GM19468 (cell line): ENCODE data around the gene P4HA2.

ENCODE experiments used
- ATAC-seq: cut with Tn5 transposase; IDR thresholded peaks from one replicate; pipeline ENCODE4 v1.9.1; 2021; ENCODE audit warnings: mild to moderate bottlenecking, moderate library complexity, moderate number of reproducible peaks; ENCODE audit not compliant: unreplicated experiment; ENCODE audit errors: extremely low read depth

Gene P4HA2

DNA sequence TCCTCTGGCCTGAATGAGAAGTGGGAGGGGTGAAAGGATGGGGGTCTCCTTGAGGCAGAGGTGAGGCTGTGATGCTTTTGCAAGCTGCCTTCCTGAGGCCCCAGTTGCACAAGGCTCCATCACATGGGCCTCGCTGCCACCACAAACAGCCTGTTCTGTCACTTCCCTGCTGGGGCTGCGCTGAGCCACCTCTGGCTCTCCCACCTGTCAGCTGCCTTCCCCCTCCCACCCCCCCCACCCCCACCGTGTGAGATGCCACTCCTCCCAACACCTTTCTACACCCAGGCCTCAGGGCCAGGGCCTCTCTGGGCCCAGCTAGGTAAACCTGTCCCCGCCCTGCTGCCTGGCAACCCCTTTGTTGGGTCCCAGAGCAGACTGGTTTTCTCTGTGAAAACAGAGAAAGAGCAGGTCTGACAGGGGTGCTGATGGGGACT is 25.4 kb upstream of the P4HA2 start:
- ATAC-seq, result no peak

DNA sequence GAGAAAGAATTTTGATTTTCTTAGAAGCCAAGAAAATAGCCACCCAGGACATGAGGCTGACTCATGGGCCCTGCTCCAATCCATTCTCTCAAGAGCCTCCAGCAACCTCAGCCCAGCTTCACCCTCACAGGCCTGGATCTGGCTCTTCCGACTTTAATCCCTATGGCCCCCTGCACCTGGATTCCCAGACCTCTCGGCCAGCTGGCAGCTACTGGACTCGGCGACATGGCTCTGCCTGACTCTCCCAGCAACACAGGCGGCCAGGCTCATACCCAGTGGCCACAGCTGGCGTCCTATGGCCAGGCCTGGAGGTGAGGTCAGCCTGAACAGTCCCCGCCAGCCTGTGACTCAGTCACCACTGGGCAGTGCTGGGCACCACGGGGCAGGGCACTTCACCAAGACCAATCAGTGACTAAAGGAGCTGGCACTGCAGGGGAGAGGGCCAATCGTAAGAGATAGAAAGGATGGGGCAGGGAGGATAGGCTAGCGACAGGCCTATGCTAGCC is 23.6 kb upstream of the P4HA2 start:
- ATAC-seq, result no peak

DNA sequence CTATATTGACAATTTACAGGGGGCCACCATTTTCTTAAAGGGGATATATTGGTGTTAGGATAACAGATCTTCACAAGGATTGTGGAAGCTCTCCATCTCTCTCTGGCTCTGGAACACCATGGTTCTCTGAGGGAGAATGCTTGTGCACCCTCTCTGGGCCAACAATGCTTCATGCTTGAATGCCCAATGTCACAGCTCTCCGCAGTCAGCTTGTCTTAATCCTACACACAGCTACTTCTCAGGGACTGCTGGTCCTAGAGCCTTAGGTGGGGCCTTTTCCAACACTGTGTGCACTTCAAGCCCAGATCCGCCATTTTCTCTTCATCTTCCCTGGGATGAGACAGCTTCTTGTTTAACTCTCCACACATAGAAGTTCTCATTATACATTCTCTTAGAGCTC is 22.9 kb upstream of the P4HA2 start:
- ATAC-seq, result no peak

DNA sequence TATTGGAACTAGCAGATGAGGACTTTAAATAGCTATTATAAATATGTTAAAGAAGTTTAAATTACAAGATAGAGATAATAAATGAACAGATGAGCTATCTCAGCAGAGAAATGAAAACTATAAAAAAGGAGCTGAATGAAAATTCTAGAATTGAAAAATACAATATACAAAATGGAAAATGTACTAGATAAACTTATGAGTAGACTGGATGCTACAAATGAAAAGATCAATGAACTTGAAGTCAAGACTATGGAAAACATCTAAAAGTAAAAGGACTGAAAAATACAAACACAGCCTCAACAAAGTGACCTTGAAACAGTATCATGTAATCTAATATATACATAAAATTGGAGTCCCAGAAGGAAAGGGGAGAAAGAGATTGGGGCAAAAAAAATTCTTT is 19.2 kb upstream of the P4HA2 start:
- no peak for ATAC-seq

DNA sequence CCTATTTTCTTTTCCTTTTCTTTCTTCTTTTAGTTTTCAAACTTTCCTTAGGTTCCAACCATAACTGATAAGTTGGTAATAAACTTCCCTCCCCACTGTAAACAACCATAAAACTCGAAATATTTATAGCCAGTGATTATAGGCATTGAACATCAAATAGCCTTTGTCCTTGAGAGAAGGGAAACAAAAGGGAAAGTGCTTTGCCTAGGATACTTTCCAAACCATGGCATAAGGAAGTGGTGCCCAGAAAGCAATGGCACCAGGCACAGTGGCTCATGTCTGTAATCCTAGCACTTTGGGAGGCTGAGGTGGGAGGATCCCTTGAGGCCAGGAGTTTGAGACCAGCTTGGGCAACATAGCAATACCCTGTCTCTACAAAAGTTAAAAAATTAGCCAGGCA is 17.9 kb upstream of the P4HA2 start:
- ATAC-seq, result no peak

DNA sequence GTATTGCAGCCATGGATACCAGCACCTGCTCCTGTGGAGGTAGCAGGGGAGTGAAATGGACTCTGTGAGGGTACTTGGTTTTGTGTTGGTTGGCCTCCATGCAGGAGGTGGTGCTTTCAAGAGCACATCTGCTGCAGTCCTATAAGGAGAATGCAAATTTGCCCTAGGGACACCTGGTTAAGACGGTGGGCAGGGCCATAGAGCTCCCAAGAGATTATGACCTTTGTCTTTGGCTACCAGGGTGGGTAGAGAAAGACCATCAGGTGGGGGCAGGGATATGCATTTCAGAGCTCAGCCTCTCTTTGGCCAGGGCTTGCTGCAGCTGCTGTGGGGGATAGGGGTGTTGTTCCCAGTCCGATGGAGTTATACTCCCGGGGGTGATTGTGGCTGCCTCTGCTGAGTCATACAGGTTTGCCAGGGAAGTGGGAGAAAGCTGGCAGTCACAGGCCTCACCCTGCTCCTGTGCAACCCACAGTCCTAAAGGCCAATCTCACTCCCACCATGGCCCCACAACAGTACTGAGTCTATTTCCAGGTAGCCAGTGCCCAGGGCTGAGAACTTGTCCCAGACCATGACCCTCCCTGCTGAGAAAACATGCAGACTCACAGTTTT is 15.8 kb upstream of the P4HA2 start:
- ATAC-seq, result no peak

DNA sequence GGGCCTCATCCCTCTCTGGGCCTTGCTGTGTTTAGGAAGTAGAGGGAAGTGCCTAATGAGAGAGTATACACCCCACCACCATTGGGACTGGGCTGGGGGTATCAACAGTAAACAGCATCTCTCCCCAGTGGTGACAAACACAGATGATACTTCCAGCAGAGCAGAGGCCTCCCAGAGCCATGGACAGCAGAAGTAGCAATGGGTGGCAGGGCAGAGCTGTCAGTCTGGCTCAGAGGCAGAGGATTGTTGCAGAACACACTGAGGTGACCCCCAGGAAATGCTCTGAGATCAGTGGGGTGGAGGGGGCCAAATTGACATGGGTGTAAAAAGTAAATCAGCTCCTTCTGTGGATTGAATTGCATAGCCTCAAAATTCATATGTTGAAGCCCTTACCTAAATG is 12.1 kb upstream of the P4HA2 start:
- no peak for ATAC-seq

DNA sequence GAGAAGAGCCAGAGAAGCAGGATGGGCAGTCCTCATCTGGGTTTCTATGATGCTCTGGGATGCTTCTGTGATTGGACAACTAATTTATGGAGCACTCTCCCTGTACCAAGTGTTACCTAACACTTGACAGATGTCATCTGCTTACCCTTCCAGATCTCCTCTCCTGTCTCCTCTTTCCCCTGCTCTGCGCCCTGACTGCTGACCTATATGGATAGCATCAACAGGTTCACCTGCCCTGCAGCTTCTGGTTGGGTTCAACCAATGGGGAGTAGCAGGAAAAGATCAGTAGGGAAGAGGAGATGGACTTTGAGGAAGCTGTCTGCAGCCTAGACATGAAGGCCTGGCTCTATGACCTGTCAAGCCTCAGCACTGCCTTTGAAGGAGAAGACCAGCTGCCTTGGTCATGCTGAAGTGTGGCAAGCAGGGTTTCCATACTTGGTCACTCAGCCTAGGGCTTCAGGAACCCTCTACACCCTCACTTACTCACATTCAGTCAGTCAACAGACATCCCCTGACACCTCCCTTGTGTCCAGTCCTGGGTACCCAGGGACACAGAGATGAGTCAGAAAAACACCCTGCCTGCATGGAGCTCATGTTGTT is 11.3 kb upstream of the P4HA2 start:
- no peak for ATAC-seq

DNA sequence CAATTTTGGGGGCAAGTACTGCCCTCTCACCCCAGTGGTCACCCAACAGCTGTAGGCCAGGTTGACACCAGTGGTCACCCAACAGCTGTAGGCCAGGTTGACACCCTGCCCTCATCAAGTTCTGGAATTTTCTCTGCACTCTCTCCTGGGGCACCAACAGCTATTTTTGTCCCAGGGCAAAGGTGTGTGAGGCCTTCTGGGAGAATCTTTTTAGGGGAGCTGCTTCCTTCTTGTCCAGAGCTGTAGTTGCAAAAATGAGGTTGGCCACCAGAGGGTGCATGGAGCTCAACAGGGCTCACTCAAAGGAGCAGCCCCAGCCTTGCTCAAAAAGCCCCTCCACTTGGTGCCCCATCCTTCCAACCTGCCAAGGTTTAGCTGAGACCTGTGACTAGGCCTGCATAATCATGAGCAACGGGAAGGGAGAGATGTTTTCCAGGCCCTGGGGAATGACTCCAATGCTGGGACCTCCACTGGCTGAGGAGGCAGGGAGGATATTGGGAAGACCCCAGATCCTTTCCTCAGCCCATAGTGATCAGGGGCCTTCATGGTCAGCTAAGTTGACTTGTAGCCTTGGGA is 10.6 kb upstream of the P4HA2 start:
- ATAC-seq, result no peak

DNA sequence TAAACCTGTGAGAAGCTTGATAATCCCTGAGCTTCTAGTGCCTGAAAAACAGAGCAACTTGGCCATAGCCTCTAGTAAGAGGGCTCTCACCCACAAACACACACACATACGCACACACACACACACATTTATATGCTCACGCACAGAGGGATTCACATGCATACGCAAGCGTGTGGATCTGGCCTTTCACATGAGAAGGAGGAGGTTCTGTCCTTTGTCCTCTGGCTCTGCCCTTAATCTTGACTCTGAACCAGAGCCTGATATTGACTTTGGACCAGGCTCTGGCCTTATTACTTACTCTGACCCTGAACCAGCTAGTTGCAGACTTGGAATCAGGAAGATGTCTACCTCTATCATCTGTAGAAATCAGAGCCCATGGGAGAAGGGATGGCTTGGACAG is 10.0 kb upstream of the P4HA2 start:
- no peak for ATAC-seq

DNA sequence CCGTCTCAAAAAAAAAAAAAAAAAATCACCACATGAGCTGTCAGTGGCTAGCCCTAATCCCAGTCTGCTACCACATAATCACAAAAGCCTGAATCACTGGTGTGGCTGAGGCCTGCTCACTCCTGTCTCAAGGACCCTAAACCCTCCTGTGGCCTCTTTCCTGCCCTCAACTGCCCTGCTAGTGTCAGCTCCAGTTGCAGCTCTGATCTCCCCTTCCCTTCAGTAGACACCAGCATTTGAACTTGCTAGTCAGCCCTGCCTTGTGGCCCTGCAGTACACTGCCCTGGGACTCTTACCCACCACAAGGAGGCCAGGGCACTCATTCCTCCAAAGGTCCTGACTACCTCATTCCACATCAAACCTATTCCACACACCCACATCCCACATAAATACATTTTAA is 9.5 kb upstream of the P4HA2 start:
- no peak for ATAC-seq

DNA sequence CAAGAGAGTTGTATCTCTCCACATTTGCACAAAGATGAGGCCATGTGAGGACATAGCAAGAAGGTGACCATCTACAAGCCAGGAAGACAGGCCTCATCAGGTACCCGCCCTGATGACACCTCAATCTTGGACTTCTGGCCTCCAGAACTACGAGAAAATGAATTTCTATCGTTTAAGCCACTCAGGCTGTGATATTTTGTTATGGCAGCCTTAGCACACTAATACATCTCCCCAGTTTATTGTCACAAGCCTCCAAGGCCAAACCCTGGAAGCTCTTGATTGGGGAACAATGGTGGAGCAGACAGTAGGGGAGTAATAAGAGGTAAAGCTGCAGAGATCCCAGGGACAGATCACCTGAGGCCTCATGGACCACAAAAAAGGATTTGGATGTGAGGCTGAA is 7.7 kb upstream of the P4HA2 start:
- no peak for ATAC-seq

DNA sequence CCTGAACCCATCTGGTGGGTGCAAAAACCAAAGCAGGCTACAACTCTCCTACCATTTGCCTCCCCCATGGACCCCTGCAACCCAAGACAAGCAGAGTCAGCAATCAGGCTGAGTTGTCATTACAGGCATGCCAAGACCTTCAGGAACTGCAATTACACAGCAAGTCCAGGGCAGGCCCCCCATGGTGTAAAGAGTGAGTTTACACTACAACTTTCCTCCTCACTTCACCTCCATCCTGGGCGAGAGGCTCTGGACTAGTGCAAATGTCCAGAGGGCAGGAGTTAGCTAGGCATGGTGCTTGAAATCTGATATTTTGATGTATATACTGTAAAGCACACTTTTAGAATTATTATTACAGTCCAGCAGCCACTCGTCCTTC is 7.0 kb upstream of the P4HA2 start:
- no peak for ATAC-seq

DNA sequence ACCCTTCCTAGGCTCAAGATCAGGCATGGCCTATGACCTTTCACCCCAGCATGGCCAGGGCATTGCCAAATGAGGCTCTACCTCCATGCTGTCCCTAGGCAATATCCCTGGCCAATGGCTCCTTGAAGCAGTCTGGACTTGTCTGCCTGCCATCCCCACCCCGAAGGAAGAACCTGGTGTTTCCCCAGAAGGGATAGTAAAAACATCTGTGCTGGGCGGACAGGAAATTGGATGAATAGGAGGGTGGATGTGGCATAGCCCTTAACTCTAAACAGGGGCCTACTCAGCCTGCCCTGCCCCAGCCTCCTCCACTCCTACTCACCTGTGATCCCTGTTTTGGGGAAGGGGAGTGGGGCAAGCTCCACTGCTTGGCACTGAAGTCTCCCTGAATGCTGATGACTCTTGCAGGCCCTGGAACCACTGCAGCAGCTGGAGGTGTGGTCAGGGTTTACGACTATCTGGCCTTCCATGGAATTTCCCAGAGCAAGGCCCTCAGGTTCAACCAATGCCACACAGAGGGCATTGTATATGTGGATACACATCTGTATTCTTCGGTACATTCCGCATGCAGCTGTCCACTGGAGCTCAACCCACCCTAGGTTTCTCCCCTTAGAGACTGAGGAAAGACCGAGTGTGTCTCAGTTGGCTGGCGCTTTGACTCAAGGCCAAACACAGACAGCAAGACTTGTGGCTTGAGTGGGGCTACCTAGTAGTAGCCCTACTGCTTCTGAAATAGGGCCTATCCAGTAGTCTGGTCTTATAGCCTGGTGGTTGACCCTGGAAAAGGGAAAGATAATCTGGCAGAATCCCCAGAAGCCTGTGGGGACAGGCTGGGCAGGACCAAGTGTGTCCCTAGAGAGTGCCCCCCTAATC is 6.4 kb upstream of the P4HA2 start:
- ATAC-seq, result no peak

DNA sequence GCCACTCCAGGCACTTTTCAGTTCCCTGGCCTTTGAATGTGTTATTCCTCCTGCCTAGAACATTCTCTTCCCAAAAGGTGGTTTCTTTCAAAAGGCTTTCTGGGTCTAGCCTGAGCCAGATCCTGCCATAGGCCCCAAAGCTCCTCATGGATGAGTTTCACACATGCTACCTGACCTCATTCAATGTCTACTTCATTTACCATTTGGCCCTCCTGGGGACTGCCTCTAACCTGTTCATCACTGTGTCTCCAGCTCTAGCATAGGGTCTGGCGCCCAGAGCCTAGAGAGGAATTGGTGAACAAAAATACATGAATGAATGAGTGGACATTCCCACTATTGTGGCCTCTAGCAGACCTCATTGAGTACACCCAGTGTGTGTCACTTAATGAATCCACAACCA is 5.4 kb upstream of the P4HA2 start:
- no peak for ATAC-seq

DNA sequence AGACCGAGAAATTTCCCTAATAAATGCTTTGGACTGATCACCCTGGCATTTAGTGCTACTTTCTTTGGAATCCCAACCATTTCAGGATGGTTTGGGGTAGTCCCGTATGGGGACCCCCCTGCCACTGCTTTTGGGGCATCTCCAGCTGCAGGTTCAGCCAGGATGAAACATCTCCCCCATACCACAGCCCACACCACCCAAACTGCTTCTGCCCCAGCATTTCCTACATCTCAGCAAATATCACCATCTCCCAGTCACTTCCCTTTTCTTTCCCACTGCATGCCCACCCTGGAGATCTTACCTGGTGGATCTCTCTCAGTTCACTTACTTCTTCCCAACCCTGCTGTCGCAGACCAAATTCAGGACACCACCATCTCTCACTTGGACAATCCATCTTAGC is 4.8 kb upstream of the P4HA2 start:
- no peak for ATAC-seq

DNA sequence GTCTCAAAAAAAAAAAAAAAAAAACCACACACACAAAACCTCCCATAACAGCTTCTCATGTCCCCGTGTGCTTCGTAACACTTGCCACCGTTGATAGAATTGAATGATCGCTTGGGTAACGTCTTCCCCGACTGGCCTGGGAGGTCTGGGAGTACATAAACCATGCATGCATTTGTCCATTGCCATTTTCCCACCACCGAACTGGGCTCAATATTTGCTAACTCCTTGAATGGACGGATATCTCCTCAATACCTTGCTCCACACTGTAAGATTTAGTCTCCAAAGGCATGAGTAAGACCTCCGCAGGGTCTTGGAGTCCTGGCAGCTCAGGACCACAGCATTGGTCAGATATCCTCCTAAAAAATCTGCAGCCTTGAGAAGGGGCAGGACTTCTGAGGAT is 3.2 kb upstream of the P4HA2 start:
- no peak for ATAC-seq

DNA sequence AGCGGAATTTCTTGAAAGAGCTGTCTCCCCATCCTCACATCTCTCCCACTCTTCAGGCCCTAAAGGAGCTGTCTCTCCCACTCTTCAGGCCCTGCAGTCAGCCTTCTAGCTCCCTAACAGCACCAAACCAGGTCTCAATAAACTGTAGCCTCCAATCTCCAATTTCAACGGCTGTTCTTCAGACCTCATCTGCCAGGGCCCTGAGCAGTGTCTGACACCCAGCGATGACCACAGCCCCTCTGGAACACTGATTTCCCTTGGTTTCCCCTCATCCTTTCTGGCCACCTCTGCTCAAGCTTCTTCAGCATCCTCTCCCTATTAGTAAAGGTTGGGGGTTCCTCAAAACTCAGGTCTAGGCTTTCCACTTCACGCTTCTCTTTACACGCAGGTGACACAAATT is 1.6 kb upstream of the P4HA2 start:
- no peak for ATAC-seq

DNA sequence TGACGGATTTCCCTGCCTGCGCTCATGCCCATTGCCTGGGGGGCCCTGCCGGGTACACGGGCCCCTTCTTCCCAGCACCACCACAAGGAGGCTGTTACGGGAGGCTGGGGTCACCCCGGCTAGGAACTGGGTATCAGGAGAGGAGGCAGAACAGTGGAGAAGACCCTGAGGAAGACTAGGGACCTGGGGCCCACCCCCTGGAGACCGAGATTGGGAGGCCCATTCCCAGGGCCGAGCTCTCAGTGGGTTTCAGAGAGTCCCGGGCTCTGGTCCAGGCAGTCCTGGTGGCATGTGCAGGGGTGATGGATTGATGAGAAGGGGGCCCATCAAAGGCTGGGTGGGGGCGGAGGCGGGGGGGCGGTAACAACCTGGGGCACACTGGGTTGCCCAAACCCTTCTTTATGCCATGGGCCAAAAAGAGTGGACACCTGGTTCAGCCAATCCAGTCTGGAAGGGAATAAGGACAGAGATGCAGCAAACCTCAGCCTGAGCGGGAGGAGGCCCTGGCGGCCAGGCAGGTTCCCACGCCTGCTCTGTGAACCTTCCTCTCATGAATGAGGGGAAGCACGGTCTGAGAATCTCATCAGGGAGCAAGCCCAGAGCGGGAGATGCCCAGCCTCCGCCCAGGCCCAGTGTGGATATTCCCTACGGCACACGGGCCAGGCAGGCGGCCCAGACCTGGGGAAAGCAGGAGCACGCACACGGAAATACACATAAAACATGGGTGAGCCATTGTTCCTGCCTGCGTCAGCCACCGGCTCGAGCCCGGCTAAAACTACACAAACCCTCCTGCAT is 785 bp upstream of the P4HA2 start:
- no peak for ATAC-seq

DNA sequence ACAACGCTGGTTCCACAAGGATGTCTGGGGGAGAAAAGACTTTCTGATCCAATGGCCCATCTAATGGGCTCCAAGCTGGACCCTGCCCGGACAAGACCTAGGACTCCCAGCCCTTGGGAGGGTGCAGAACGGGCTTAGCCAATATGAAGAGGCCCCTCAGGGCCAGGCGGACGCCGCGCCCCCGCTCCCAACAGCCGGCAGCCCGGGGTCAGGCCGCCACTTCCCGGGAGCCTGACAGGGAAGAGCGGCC is 493 bp downstream of the P4HA2 start:
- no peak for ATAC-seq
